Endothelial cell of umbilical vein (primary cell): ENCODE measurements around the gene RIPOR1.

Experiments used
- CTCF ChIP-seq, 2 donors: IDR thresholded peaks; 1 replicate in 1 of 2; 2 replicates in 1 of 2; pipeline ENCODE4 v1.5.1; 2011; ENCODE audit warnings: low read length in 2 of 2, mild to moderate bottlenecking in 2 of 2, moderate library complexity in 2 of 2, control low read depth in 1 of 2, inconsistent platforms in 1 of 2, low read depth in 1 of 2; ENCODE audit not compliant: insufficient read depth in 1 of 2; ENCODE audit errors: extremely low read depth in 1 of 2
- EZH2 ChIP-seq: IDR thresholded peaks from 2 replicates; pipeline ENCODE4 v1.6.1; 2012; ENCODE audit warnings: borderline replicate concordance, low read depth, mild to moderate bottlenecking, moderate library complexity, low read length, inconsistent platforms; ENCODE audit not compliant: severe bottlenecking
- FOS ChIP-seq: IDR thresholded peaks from 2 replicates; pipeline ENCODE4 v1.6.1; 2011; ENCODE audit warnings: mild to moderate bottlenecking, low read length, moderate library complexity, borderline replicate concordance; ENCODE audit not compliant: insufficient read depth
- GATA2 ChIP-seq: IDR thresholded peaks from 2 replicates; pipeline ENCODE4 v1.7.0; 2011; ENCODE audit warnings: low read depth, mild to moderate bottlenecking, moderate library complexity, mixed read lengths, low read length; ENCODE audit not compliant: insufficient read length, insufficient read depth
- JUN ChIP-seq: IDR thresholded peaks from 2 replicates; pipeline ENCODE4 v1.6.1; 2011; ENCODE audit warnings: borderline replicate concordance, low read depth; ENCODE audit not compliant: insufficient read length, insufficient read depth
- MAX ChIP-seq: IDR thresholded peaks from 2 replicates; pipeline ENCODE4 v1.6.1; 2011; ENCODE audit not compliant: insufficient read depth, insufficient read length
- MYC ChIP-seq: IDR thresholded peaks from one replicate; pipeline ENCODE4 v1.6.1; 2011; ENCODE audit warnings: mild to moderate bottlenecking, low read depth, low read length
- POLR2A ChIP-seq: IDR thresholded peaks from 2 replicates; pipeline ENCODE4 v1.6.1; 2012; ENCODE audit warnings: low read depth, mild to moderate bottlenecking, control low read depth, low read length
- POLR2AphosphoS5 ChIP-seq: IDR thresholded peaks from 2 replicates; pipeline ENCODE4 v1.6.1; 2012; ENCODE audit warnings: low read depth, mild to moderate bottlenecking, control low read depth, low read length, moderate library complexity; ENCODE audit not compliant: insufficient read depth

- TF ChIP-seq POLR2AphosphoS5 (peak; percentile 79), CTCF (IDR thresholded peaks at IDR 0.05; ENCODE audit: extremely low read depth in 1 of 2, insufficient read depth in 1 of 2, low read depth in 1 of 2, low read length in 2 of 2) (no peak), EZH2 (no peak), GATA2 (no peak), POLR2A (peak; percentile 80), MYC (no peak), FOS (peak; percentile 48), MAX (no peak), JUN (no peak)
Observed at GRCh38 chr16:67537270-67537635, 8.6 kb downstream of the RIPOR1 start.
